ENCODE data around the gene AHNAK2.
A peak's percentile ranks its signal among the peaks of the same experiment; 100 is the strongest.

AHNAK2 gene

GRCh38 chr14:104984056-104984894 is 6.1 kb upstream of the AHNAK2 start:
- DNase-seq: no peak

GRCh38 chr14:104983231-104983721 is 5.1 kb upstream of the AHNAK2 start:
- DNase-seq: no peak

- no peak for DNase-seq
Measured at GRCh38 chr14:104982548-104983230, 4.5 kb upstream of the AHNAK2 start.

- DNase-seq: no peak
Measured at GRCh38 chr14:104981699-104982541, 3.7 kb upstream of the AHNAK2 start.

GRCh38 chr14:104980611-104981531 is 2.7 kb upstream of the AHNAK2 start:
- no peak for DNase-seq

- no peak for DNase-seq
Measured at GRCh38 chr14:104979758-104980610, 1.8 kb upstream of the AHNAK2 start.

GRCh38 chr14:104978746-104979691 is 845 bp upstream of the AHNAK2 start:
- DNase-seq: no peak

- no peak for DNase-seq
Measured at GRCh38 chr14:104977008-104977680, 1.0 kb downstream of the AHNAK2 start.

GRCh38 chr14:104976198-104977007 is 1.8 kb downstream of the AHNAK2 start:
- peak; percentile 78 for DNase-seq

GRCh38 chr14:104975481-104976197 is 2.5 kb downstream of the AHNAK2 start:
- DNase-seq: peak; percentile 28

- DNase-seq: no peak
Measured at GRCh38 chr14:104974665-104975390, 3.3 kb downstream of the AHNAK2 start.

GRCh38 chr14:104974146-104974541 is 4.0 kb downstream of the AHNAK2 start:
- no peak for DNase-seq

- DNase-seq: no peak
Measured at GRCh38 chr14:104973385-104974145, 4.6 kb downstream of the AHNAK2 start.

- DNase-seq: no peak
Measured at GRCh38 chr14:104973135-104973384, 5.1 kb downstream of the AHNAK2 start.

- no peak for DNase-seq
Measured at GRCh38 chr14:104972301-104973134, 5.7 kb downstream of the AHNAK2 start.
